T-helper 9 cell (primary cell): Measurements from ENCODE around the gene CELF6.

Source experiments
- DNase-seq: peaks from one replicate; pipeline ENCODE4 v3.0.0-alpha.2; 2020

The CELF6 gene

DNA sequence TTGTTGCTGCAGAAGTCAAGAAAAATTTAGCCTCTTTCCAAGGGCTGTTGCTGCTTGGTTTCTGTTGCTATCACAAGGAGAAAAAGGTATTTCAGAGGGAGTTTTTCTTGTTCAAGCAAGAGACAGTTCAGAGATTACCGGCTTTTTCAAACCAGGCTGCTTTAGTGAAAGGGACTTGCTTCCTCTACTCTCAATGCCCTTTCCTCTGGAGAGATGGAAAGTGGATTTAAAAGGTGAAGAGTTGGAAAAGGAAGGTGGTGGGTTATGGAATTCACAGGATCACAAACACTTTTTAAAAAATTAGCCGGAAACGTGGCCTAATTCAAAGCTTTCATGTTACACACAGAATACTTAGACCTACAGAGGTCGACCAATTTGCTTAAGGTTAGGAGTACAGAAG is 48.7 kb downstream of the CELF6 start:
- no peak for DNase-seq

DNA sequence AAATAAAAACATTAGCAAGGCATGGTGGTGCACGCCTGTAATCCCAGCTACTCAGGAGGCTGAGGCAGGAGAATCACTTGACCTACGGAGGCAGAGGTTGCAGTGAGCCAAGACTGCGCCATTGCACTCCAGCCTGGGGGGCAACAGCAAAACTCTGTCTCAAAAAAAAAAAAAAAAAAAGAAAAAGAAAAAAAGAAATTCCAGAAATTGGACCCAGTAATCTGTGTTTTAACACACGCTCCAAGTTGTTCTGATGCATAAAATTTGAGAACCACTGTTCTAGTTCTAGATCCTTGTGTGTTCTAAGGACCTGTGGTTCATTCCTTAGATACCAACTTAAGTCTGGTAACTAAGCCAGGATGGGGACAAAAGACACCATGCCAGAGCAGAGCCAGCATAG is 50.2 kb downstream of the CELF6 start:
- DNase-seq = no peak

DNA sequence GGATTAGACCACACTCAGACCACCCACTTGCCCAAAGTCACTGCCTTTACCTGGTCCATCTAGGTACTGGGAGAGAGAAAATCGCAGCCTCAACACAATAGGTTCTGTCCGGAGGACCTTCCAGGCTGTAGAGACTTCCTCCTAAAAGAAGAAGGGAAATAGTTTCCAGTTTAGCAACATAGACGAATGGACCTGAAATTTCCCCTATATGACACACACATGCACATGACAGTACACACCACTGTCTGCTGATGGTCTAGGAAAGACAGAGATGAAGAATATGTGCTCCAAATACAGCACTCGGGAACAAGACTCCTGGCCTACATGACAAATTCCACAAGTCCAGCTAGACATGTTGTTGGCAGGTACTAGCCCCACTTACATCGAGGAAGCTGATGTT is 54.9 kb downstream of the CELF6 start:
- no peak for DNase-seq

DNA sequence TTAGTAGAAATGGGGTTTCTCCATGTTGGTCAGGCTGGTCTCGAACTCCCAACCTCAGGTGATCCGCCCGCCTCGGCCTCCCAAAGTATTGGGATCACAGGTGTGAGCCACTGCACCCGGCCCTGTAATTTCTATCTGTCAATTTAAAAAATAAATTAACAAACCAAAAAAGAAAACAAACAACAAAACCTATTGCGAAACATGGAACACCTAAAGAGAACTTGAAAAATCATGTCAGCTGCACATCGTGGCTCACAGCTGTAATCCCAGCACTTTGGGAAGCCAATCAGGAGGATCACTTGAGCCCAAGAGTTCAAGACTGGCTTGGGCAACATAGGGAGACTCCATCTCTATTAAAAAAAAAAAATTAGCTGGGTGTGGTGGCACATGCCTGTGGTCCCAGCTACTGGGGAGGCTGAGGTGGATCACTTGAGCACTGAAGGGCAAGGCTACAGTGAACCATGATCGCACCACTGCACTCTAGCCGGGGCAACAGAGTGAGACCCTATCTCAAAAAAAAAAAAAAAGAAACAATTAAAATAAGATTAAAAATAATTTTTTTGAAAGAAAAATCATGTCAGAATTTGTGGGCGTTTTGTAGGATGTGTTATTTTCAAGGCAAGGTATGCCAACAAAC is 67.2 kb downstream of the CELF6 start:
- no peak for DNase-seq

DNA sequence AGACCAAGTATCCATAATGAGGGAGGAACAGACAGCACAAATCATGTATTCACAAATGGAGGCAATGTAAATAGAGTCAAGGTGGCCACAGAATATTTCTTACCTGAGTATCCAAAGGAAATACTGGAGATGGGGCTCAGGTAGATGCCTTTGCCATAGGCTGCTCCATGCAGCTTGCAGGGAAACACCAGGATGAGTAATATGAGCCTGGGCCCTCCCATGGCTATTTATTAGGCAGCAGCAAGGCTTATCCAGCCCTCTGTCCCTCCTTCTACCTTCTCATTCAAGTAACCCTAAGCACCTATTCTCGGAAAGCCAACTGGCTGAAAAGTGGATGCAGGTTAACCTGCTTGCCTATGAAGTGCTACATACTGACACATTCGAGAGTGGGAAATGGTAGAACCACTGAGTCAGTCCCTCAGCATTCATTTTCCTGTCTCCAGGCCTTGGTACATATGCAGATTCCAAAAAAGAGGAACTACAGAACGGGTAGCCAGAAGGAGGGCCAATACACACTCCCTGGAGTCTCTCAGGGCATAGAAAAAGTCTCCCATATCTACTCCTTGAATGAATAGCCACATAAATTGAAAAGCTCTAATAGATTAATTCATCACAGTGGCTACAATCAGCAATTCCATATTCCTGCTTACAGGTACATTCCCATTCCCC is 70.7 kb downstream of the CELF6 start:
- DNase-seq = no peak

DNA sequence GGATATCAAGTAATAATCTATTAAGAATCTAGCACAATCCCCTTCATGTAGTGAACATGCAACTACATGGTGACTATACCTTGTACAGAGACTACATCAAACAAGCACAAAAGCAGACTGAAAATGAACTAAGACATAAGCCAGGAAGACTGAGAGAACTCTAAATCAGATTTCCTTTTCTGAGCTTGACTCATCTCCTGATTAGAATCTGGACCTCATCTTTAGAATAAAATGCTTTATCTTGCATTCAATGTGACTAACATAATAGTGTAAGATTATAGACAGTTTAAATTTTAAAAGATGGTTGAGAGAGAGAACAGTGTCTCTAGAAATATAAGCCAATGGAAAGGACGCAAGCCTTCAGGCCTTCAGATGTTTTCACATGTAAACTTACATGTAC is 71.4 kb downstream of the CELF6 start:
- no peak for DNase-seq

DNA sequence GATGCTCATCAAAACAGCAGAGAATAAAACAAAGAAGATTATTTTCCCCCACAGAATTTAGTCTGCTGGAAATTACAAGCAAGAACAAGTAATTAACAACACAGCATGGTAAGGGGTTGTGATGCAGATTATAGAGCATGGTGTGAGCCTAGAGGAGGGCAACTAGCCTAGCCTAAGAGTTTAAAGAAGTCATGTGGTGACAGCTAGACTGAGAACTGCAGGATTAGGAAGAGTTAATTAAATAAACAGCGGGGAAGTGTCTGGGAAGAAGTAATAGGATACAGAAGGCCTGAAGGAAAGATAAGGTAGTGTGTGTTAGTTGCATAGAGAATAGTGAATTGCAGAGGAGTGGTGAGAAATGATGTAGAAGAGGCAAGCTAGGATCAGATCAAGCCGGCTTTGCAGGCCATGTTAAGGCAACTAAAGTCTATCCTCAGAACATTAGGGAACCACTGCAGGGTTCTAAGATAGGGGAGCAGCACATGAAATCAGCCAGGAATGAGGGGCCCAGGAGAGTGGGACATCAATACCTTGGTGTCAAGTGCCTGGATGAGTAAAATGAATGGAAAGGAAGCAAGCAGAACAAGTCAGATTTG is 77.1 kb downstream of the CELF6 start:
- DNase-seq = no peak

DNA sequence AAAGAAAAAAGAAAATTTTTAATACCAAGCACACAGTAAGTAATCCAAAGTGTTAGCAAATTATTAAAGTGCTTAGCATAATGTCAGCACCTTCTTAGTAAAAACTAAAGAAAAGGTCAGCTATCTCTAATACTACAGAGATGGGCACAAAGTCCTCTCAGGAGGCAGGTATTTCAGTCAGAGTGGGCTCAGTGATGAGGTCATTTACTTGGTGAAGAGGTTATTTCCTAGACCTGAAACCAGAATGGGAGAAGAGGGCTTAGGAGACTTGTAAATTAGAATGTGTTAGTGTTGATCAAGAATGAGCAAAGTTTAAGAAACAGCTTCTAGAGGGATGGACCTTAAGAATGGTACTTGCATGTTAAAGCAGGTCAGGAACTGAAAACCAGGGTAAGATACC is 80.3 kb downstream of the CELF6 start:
- DNase-seq = no peak

DNA sequence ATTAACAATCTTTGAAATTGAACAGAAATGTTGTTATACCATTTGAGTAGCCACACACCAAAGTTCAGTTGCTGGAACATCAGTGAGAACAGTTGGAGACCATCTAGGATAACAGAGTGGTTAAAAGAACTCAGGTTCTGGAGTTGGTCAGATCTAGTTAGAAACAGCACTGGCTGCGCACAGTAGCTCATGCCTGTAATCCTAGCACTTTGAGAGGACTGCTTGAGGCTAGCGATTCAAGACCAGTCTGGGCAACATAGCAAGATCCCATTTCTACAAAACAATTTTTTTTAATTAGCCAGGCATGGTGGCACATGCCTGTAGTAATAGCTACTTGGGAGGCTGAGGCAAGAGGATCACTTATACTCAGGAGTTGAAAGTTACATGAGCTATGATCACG is 81.4 kb downstream of the CELF6 start:
- DNase-seq = no peak

DNA sequence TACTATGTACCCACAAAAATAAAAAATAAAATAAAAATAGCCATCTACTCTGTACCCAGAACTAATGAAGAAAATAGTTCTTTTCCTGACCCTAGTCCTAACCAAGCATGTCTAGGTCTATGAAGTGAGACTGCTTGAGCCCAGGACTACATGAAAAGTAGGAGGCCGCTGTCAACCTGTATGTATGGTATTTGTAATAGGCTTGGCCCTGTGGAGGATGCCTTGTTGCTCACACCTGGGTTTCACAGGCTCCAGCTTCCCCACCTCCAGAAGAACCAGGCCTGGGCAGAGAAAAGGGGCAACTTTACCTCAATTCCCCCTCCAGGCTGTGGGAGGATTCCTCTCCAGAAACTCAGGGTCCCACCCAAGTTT is 82.1 kb downstream of the CELF6 start:
- DNase-seq = no peak

DNA sequence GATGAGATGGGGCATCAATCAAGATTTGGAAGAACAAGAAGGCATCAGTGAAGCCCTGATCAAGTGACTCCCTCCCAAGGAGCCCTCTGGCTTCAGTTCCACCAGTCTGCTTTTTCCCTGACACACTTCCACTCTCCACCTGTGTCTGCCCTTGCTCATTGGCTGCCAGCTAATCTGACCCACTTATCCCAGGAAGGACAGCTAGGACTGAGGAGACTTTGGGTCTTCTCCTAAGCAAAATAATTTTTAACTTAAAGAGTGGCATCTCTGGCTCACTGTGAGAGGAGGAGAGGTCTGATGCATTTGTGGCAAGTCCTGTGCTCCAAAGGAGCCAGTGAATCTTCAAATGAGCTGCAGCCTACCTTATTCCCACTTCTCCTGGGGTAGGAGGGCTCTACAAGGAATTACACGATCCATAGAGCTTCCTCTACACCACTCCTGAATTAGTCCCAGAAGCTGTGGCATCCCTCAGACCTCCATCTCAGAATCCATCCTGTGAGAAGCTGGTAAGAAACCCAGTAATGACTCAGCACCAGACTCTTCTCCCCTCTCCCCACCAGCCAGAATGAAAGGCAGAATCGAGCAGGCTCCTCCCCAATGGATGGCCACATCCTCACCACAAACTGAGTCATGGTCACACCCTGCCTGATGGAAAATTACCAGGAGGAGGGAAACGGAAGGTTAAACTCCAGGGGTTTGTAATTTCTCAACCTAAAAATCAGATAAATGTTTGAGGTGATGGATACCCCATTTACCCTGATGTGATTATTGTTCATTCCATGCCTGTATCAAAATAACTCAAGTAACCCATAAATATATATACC is 82.7 kb downstream of the CELF6 start:
- DNase-seq = no peak

DNA sequence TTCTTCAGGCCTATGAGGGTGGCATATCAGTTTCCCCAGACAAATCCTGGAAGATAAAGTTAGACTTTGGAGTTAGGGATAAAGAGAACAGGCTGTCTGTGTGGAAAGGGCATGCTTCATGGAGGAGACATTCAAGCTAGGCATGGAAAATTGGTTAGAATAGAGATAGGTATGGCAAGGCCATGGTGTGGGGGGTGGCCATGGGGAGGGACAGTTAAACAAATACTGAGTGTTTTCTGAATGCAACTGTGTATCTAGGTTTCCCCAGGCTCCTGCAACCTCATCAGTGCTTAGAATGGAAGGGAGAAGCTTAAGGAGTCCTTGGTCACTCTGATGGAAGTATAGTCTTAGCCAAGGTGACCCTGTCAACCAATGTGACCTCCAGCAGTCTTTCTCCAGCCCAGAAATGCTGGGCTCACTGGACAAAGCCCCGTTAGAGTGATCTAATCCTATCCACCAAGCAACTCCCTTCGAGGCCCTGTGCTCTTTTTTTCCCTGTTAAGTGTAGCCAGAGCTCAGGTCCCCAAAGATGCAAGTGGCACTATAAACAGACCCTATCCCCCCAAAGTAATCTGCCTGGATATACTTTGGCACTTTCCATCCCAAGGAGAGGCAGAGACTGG is 83.5 kb downstream of the CELF6 start:
- DNase-seq = no peak

DNA sequence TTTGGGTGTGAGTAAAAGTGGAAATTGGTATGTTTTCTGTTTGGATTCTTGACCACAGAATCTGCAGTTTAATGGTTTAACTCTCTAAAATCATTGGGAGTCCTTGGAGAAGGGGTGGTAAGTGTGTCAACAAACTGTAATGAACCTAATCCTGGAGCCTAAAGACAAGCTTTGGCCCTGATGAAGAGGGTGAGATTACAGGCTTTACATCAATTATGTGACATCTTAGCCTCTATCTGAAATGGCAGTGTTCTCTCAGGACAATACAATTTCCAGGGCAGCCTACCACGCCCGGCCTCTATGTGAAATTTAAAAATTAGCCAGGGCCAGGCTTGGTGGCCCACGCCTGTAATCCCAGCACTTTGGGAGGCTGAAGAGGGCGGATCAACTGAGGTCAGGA is 84.7 kb downstream of the CELF6 start:
- no peak for DNase-seq
